Spleen (tissue), 11 donors: ENCODE data around the gene PLA2G4B. TPM values are rescaled to one million over a fixed set of nuclear protein-coding genes. Genes with fewer than 3 reads are reported as not detected.

Source experiments
- DNase-seq: peaks from one replicate; pipeline ENCODE4 v3.0.0-alpha.2; 2020
- H3K27ac ChIP-seq, 8 donors: fragments of 200-600 bp; sonication (generic) in 7 of 8; 1 replicate in 4 of 8; 2 replicates in 4 of 8; pipeline versions ENCODE4 v1.5.0 to v1.8.0; 2016 to 2021; ENCODE audit warnings: inconsistent platforms in 4 of 8, mild to moderate bottlenecking in 4 of 8, moderate library complexity in 1 of 8
- H3K27me3 ChIP-seq, 7 donors: fragments of 200-600 bp; sonication (generic) in 6 of 7; replicated peaks in 1 of 7; 1 replicate in 4 of 7; 2 replicates in 3 of 7; pipeline versions ENCODE4 v1.5.0 to v1.8.0; 2016 to 2021; ENCODE audit warnings: inconsistent platforms in 3 of 7, mild to moderate bottlenecking in 1 of 7
- H3K36me3 ChIP-seq, 6 donors: fragments of 200-600 bp; sonication (generic) in 5 of 6; 1 replicate in 4 of 6; 2 replicates in 2 of 6; pipeline versions ENCODE4 v1.5.0 to v1.8.0; 2016 to 2021; ENCODE audit warnings: inconsistent platforms in 2 of 6
- H3K4me1 ChIP-seq, 6 donors: fragments of 200-600 bp; sonication (generic) in 5 of 6; 1 replicate in 3 of 6; 2 replicates in 3 of 6; pipeline versions ENCODE4 v1.5.0 to v1.8.0; 2016 to 2021; ENCODE audit warnings: inconsistent platforms in 3 of 6
- H3K4me3 ChIP-seq, 8 donors: fragments of 200-600 bp; sonication (generic) in 7 of 8; 1 replicate in 4 of 8; 2 replicates in 4 of 8; pipeline versions ENCODE4 v1.5.0 to v1.8.0; 2016 to 2021; ENCODE audit warnings: inconsistent platforms in 4 of 8, mild to moderate bottlenecking in 4 of 8, moderate library complexity in 2 of 8
- H3K9me3 ChIP-seq, 8 donors: fragments of 200-600 bp; sonication (generic) in 7 of 8; 1 replicate in 4 of 8; 2 replicates in 4 of 8; pipeline versions ENCODE4 v1.5.0 to v1.8.0; 2016 to 2021; ENCODE audit warnings: inconsistent platforms in 4 of 8
- CTCF ChIP-seq, 11 experiments: fragments of 200-600 bp in 7 of 11; fragments of 450-650 bp in 4 of 11; sonication (generic) in 4 of 11; IDR thresholded peaks in 8 of 11; conservative IDR thresholded peaks in 3 of 11; 1 replicate in 7 of 11; 2 replicates in 4 of 11; pipeline versions ENCODE4 v1.4.0 to v1.8.0; 2016 to 2021; ENCODE audit warnings: antibody characterized with exemption in 11 of 11, inconsistent platforms in 4 of 11, mild to moderate bottlenecking in 1 of 11
- POLR2A ChIP-seq, 3 donors: fragments of 450-650 bp; IDR thresholded peaks; one replicate each; pipeline ENCODE4 v1.5.1; 2017; ENCODE audit warnings: antibody characterized with exemption in 3 of 3, mild to moderate bottlenecking in 1 of 3
- POLR2AphosphoS5 ChIP-seq, 3 donors: sonication (generic); formaldehyde crosslinking; IDR thresholded peaks; one replicate each; pipeline ENCODE4 v1.5.1; 2017; ENCODE audit warnings: antibody characterized with exemption in 3 of 3
- WGBS, 5 donors: extraction: QIAGEN DNeasy Blood & Tissue Kit in 3 of 5; methylation state at CpG; one replicate each; pipeline versions ENCODE4 v1.1.5 to v1.1.7; 2013 to 2018; 5-methylcytosine and 5-hydroxymethylcytosine counted together
- intact Hi-C: fragments of 100-400 bp; cut with DNase I; formaldehyde crosslinking; loops from one replicate; pipeline ENCODE4 v1.15.0; 2023; ENCODE audit warnings: low total_unique reads
- polyA plus RNA-seq, 3 donors: library from polyadenylated mRNA; stranded (reverse); fragments of 200-250 nt; gene quantifications; one replicate each; pipeline ENCODE4 v1.2.1, GENCODE V29; 2013
- total RNA-seq, 7 donors: library from RNA; depleted of rRNA in 3 of 7; stranded (reverse); fragments of >200 nt in 3 of 7; fragmentation: NEBNext Ultra II Directional in 4 of 7; extraction: Animal tissue kit (Norgen Biotek cat#: 25700) in 4 of 7; gene quantifications; one replicate each; pipeline versions ENCODE4 v1.1.0 to v1.2.1, GENCODE V29; 2016 to 2021
- donor health status: healthy with polysubstance abuse.
- donor health status: DM: no; HTN: no; CAD: no; lungs with moderate emphysema.
- donor health status: DM: no; HTN: no; CAD: no.
- donor health status: Bipolar disorder and iron deficiency.
- donor health status: healthy.
- donor health status: DM: no; HTN: no; CAD: no.
- donor health status: DM: yes; HTN: yes; CAD: no.

Gene PLA2G4B
- total and polyA plus RNA-seq, 10 donors = 4.0 to 20.8 (median 11.8) TPM

- no peaks in the 10 kb centered on the region for H3K27me3 ChIP-seq
- peaks cover 0 to 69% (median 48%) of the 10 kb centered on the region in 6 donors for H3K36me3 ChIP-seq
- no peak overlapping the region for H3K4me3 ChIP-seq
- no peaks in the 10 kb centered on the region for H3K9me3 ChIP-seq
- TF ChIP-seq POLR2A (IDR thresholded peaks at IDR 0.05) = no peak
- no peak for TF ChIP-seq POLR2AphosphoS5 (IDR thresholded peaks at IDR 0.05)
- DNase-seq = peak; percentile 51
- no peak overlapping the region for H3K27ac ChIP-seq
- 94 to 99% (median 96%) methylated on average over 8 of the region's 8 CpGs for WGBS, 5 donors
- intact Hi-C loops = loop anchor here (5.0 to 10.0 kb wide), 2 partner anchors 91 to 211 kb away; no protein-coding TSS in a partner anchor
- H3K4me1 ChIP-seq = peaks cover 0 to 27% (median 9%) of the 10 kb centered on the region in 6 donors
These were observed 25.2 kb upstream of the PLA2G4B start for GRCh38 chr15:41813426-41813825.

- H3K36me3 ChIP-seq = peaks cover 0 to 78% (median 57%) of the 10 kb centered on the region in 6 donors
- no peak overlapping the region for H3K4me3 ChIP-seq
- 95 to 98% (median 95%) methylated on average over 5 of the region's 5 CpGs for WGBS, 5 donors
- intact Hi-C loops = loop anchor here (5.0 to 10.0 kb wide), 2 partner anchors 90 to 212 kb away; no protein-coding TSS in a partner anchor
- no peaks in the 10 kb centered on the region for H3K9me3 ChIP-seq
- DNase-seq = no peak
- no peak overlapping the region for H3K27ac ChIP-seq
- no peaks in the 10 kb centered on the region for H3K27me3 ChIP-seq
- H3K4me1 ChIP-seq = peaks cover 0 to 21% (median 9%) of the 10 kb centered on the region in 6 donors
- TF ChIP-seq POLR2A (IDR thresholded peaks at IDR 0.05) = no peak
- TF ChIP-seq POLR2AphosphoS5 (IDR thresholded peaks at IDR 0.05) = no peak
- TF ChIP-seq CTCF (IDR thresholded peaks at IDR 0.05 in 8 of 11, conservative IDR thresholded peaks at IDR 0.05 in 3 of 11) = no peak
These were observed 24.1 kb upstream of the PLA2G4B start for GRCh38 chr15:41814534-41814933.

GRCh38 chr15:41816788-41817187 is 21.9 kb upstream of the PLA2G4B start:
- Histone ChIP-seq H3K9me3 (no peaks in the 10 kb centered on the region), H3K27me3 (no peaks in the 10 kb centered on the region), H3K27ac (no peak overlapping the region), H3K36me3 (peaks cover 0 to 100% (median 77%) of the 10 kb centered on the region in 6 donors), H3K4me1 (peaks cover 0 to 2% (median 0%) of the 10 kb centered on the region in 6 donors), H3K4me3 (no peak overlapping the region)
- 96 to 100% (median 98%) methylated on average over 1 to 9 of the region's 9 CpGs for WGBS, 5 donors
- TF ChIP-seq POLR2A (IDR thresholded peaks at IDR 0.05) (no peak), CTCF (IDR thresholded peaks at IDR 0.05 in 8 of 11, conservative IDR thresholded peaks at IDR 0.05 in 3 of 11) (no peak), POLR2AphosphoS5 (IDR thresholded peaks at IDR 0.05) (no peak)
- peak; percentile 65 for DNase-seq
- intact Hi-C loops = loop anchor here (10.0 kb wide), 1 partner anchor 88 kb away; no protein-coding TSS in a partner anchor

- Histone ChIP-seq H3K27ac (no peak overlapping the region), H3K9me3 (no peaks in the 10 kb centered on the region), H3K4me3 (no peak overlapping the region), H3K36me3 (peaks cover 0 to 100% (median 80%) of the 10 kb centered on the region in 6 donors), H3K27me3 (no peaks in the 10 kb centered on the region), H3K4me1 (no peaks in the 10 kb centered on the region)
- WGBS, 5 donors = 92 to 99% (median 94%) methylated on average over 7 to 14 of the region's 14 CpGs
- intact Hi-C loops = loop anchor here (10.0 kb wide), 1 partner anchor 87 kb away; no protein-coding TSS in a partner anchor
- peak; percentile 47 for DNase-seq
- TF ChIP-seq POLR2A (IDR thresholded peaks at IDR 0.05) (no peak), POLR2AphosphoS5 (IDR thresholded peaks at IDR 0.05) (peak in 1 of 3 donors; percentile 10)
These were observed 21.3 kb upstream of the PLA2G4B start for GRCh38 chr15:41817327-41817726.

- H3K27ac ChIP-seq = no peak overlapping the region
- no peak for TF ChIP-seq POLR2A (IDR thresholded peaks at IDR 0.05)
- TF ChIP-seq CTCF (IDR thresholded peaks at IDR 0.05 in 8 of 11, conservative IDR thresholded peaks at IDR 0.05 in 3 of 11) = no peak
- H3K36me3 ChIP-seq = peaks cover 0 to 100% (median 80%) of the 10 kb centered on the region in 6 donors
- intact Hi-C loops = loop anchor here (10.0 kb wide), 1 partner anchor 87 kb away; no protein-coding TSS in a partner anchor
- 85 to 97% (median 93%) methylated on average over 6 of the region's 6 CpGs for WGBS, 5 donors
- no peak for DNase-seq
- H3K9me3 ChIP-seq = no peaks in the 10 kb centered on the region
- H3K27me3 ChIP-seq = no peaks in the 10 kb centered on the region
- no peak overlapping the region for H3K4me3 ChIP-seq
- no peaks in the 10 kb centered on the region for H3K4me1 ChIP-seq
These were observed 20.9 kb upstream of the PLA2G4B start for GRCh38 chr15:41817781-41818180.
